OCI-LY7 (cell line): Measurements from ENCODE around the gene KRTAP4-12.

Experiments
- CTCF ChIP-seq: fragments of 200-600 bp; sonication (generic); conservative IDR thresholded peaks from 2 replicates; pipeline ENCODE4 v1.5.1; 2014; ENCODE audit warnings: mild to moderate bottlenecking, antibody characterized with exemption, low read length, moderate library complexity, mixed read lengths
- EZH2phosphoT487 ChIP-seq: fragments of 200-600 bp; sonication (generic); IDR thresholded peaks from 2 replicates; pipeline ENCODE4 v1.6.1; 2018; ENCODE audit warnings: low read depth, borderline replicate concordance, mild to moderate bottlenecking, mixed run types, antibody characterized with exemption, low read length, moderate library complexity, mixed read lengths

- TF ChIP-seq CTCF (no peak), EZH2phosphoT487 (no peak)
These were observed 27.9 kb downstream of the KRTAP4-12 start for GRCh38 chr17:41096055-41096454.
